T follicular helper cell (primary cell): ENCODE results near the gene SYK.
A peak's percentile ranks its signal among the peaks of the same experiment; 100 is the strongest.
"Not testable (repeated sequence)": the region's sequence is repeated elsewhere in the genome, so short reads cannot be mapped to it uniquely, and the experiment has no call there.

Source experiments
- DNase-seq: peaks from one replicate; pipeline ENCODE4 v3.0.0-alpha.2; 2020; ENCODE audit warnings: low read depth
- total RNA-seq, 2 experiments: gene quantifications; one replicate each; lab custom pipeline; 2026; lab: John Stamatoyannopoulos, UW

The SYK gene
- 0.09 to 0.36 reads per million in 2 experiments for total RNA-seq

DNA sequence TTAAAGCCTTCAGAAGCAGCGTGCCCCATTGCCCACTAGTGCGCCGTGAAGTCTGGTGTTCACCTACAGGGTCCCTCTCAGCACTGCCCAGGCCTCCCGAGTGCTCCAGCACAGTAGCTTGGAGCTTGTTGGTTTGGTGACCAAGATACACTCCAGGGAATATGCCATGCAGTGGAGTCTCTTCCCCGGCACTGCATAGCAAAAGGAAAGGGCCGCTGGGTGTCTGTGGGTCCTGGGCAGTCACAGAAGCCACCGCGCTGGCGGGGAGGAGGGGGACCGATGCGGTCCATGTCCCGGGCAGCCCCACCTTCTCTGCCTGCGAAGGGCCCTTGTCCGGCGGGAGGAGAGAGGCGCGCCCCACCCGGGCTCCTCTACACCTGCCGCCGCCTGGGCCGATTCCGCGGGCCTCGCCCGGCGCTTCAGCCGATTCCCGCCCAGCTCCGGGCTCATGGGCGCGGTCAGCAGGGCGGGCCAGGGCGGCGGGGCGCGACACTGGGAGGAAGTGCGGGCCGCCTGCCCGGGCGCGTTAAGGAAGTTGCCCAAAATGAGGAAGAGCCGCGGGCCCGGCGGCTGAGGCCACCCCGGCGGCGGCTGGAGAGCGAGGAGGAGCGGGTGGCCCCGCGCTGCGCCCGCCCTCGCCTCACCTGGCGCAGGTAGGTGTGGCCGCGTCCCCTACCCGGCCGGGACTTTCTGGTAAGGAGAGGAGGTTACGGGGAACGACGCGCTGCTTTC, at the start of gene SYK:
TSS of gene SYK (plus strand) at position 579 of the 732 bp plus-strand sequence. CDS start 42,080 bp downstream, outside the sequence.
- DNase-seq: no peak

DNA sequence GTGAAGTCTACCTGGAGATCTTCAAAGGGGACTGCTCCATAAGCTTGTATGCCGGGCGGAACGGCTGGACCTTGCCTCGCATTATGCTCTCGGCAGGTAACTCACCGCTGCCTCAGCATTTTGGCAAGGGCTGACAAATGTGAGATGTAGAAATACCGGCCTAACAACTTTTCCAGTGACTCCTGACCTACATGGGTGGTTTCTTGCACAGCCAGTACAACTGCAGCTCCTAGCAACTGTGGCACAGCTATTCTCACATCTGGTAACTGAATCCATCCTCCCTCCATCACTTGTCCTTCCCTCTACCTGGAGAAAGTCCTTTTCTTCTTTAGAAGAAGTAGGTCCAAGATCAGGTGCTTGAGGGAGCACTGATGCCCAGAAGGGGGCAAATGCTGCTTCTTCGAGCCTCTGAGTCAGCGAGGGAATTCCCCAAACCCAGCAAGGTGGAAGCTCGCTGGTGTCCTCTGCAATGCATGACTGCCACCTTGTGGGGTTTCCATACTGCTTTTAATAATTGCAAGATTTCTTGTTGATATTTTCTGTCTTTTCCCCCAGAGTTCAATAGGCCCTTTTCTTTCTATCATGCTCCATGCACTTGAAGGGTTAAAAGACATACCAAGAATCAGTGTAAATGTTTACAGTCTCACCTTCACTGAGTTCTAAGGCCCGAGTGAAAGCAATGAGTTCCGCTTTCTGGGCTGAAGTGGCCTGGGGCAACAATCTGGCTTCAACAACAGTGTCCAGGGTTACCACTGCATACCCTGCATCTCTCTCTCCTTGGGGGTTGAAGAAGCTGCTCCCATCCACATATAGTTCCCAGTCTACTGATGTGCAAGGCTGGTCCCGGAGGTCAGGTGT, 45.9 kb upstream of the SYK start:
- peak; percentile 18 for DNase-seq

DNA sequence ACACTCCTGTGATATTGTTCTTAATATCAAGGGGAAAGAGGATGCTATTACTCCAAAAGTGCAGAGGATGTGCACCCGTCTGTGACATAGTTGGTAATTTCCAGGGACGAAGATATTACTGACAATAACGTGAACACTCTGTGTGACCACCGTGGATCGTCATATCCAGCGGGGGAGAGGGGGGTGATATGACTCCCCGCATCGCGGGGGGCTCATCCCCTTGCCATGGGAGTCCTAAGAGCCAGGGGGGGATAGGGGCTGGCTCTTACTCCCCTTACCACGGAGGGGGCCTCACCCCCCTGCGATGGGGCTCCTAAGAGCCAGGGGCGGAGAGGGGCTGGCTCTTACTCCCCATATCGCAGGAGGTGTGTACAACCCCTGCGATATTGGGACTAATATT, 41.0 kb upstream of the SYK start:
- not testable (repeated sequence) for DNase-seq

DNA sequence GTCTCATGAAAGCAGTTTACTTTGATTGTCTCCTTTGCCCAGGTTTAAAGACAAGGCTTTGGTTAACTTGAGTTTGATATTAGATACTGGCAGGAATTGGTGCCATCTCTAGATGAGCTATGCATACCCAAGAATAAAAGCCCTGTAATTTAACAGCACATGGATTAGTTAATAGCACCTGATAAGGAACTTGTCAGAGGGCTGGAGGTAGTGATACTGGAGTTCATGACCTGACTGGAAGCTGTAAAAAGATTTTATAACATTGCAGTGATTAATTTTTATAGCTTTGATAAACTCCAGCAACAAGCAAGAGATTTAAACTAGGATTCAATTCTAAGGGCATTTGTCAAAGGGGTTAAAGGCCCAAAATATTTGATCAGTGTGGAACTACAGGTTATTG, 34.9 kb upstream of the SYK start:
- no peak for DNase-seq

DNA sequence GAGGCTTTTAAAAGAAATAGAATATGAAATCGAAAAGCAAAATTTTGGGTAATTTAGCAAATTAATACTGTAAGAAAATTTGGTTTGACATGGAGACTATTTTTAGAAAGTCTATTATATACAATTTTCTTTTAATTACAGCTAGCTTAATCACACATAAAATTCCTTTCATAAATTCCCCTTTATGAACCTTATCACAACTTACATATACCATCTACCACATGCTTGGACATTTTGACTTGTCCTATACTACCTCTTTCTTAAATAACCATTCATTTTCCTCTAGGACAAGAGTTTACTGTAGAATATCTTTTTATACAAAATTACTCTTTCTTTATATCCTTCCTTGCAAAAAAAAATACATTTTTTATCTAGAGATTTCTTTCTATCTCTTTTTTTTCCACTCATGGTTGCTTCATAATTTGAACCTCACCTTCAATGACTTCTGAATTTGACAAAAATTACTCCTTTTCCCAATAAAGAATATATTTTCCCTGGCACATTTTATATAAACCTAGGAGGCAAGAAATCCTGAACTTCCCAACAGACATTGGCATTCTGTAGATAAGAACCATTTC, 34.0 kb upstream of the SYK start:
- no peak for DNase-seq

DNA sequence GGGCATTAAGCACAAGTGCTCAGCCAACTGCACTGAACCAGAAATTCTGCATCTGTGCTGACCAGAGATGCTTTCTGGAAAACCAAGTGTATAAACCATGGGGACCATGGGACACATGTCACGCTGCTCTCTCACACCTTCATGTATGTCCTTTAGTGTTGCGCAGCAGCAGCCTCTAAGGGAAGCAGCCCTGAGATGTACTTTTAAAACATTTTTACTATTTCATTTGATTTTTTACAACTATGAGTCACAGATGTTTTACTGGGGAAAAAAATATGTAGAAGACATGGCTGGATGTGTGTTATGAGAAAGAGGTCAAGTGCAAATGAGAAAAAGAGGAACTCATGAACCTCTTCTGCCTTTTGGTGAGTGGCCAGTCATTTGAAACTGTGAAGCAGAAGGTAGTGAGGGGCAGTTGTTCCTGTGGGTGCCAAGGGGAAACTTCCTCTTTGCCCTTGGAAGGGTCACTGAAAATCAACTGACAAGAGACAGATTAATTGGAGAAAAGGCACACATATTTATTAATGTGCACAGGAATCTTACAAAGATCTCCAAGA, 31.4 kb upstream of the SYK start:
- no peak for DNase-seq

DNA sequence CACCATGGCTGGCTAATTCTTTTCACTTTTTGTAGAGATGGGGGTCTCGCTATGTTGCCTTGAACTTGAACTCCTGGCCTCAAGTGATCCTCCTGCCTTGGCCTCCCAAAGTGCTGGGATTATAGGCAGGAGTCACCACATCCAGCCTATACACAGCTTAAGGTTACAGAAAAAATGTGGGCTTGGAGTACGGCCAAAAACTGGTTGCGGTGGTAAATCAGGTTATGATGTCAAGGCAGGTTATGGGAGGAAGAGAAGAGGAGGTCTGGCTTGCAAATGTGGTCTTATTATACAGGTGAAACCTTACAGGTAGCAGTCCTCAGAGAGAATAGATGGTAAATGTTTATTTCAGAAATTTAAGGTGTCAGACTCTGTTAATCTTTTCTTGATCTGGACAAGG, 30.7 kb upstream of the SYK start:
- no peak for DNase-seq

DNA sequence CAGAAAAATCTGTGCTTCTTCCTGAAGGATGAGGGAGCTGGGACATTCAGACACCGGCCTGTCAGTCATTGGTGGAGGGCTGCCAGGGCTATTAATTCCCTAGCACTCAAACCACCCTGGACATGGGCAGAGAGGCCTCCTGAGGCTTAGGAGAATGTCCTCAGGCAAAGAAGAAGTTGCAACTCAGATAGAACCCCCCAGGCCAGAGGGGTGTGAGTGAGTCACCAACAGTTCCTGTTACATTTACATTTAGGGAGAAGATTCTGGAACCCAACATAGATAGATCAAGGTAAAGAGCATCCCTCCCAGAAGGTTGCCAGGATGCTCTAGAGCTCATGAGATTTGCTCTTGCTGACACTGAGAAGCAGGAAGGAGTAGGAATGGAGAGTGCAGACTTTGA, 29.2 kb upstream of the SYK start:
- no peak for DNase-seq

DNA sequence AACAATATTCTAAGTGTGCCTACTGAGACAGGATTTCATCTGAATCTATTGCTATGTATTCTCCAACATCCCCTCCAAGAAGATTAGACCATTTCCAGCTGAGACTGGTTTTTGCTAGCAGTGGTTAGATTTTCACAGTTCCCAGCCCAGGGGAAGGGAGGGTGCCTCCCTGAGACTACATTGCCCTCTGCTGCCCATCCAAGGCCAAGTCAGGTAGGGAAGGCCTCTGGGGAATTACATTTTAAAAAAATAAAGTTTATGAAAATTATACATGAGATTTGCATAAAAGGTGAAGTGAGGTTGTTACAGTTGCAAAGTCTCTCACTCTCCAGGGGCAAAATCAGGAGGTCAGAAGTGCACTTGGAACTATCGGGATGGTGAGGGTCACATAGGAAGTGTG, 28.0 kb upstream of the SYK start:
- DNase-seq: no peak

DNA sequence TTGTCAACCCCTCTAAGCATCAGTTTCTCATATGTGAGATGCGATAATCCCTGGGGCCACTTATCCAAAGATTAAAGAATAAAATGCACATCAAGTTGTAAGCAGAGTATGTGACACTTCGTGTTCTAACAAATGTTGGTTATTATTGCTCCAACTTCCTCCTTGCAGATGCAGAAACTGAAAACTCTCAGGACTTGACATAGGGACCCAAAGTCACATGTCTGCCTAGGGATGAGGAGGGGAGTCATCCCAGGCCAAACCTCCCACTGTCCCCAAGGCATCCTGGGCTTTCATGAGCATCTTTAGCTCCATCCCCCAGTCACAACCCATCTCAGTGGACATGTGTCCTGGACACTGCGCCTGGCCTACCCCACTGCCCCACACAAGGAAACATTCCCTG, 27.5 kb upstream of the SYK start:
- no peak for DNase-seq

DNA sequence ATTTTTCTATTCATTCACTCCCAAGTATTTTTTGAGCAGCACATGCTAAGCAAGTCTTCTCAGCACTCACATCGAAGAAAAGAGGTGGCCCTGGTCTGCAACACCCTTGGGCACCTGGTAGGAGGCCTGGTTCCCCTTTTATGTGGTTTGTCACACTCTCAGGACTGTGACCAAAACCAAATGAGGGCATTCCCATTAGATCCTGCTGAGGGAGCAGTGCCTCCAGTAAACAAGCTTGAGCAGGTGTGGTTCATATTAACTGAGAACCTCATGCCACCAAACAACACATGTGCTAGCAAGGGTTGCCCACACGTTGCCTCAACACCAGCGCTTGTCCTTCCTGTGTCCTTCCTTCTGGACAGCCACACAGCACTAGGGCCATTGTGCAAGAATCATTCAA, 26.9 kb upstream of the SYK start:
- no peak for DNase-seq

DNA sequence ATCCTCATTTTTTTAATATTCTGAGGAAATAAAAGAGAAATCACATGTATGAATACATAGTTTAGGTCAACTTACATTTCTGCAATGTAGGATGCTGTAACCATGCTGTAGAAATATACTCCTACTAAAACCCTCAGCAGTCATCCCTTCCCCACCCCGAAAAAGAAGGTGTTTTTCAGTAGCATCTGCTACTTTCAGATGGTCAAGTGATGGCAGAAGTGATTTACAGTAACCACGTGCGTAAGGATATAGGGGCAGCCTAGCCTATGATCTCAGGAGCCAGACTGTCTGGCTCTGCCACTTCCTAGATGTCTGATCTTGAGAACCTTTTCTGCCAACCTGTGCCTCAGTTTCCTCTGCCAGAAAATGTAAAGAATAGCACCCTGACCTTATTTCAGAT, 26.0 kb upstream of the SYK start:
- no peak for DNase-seq

DNA sequence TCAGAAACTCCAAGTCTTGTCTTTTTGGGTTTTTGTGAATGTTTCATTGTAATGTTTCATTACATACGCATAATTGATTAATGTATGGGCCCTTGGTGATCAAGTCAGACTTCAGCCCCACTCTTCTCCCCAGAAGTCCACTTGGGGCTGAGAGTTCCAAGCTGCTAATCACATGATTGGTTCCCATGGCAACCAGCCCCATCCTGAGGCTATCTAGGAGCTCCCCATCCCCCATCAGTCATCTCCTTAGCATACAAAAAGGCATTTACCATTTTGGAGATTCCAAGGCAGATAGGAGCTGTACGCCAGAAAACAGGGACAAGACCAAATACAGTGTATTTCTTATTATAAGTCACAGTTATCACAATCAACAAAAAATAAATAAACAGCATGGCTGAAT, 22.9 kb upstream of the SYK start:
- DNase-seq: no peak

DNA sequence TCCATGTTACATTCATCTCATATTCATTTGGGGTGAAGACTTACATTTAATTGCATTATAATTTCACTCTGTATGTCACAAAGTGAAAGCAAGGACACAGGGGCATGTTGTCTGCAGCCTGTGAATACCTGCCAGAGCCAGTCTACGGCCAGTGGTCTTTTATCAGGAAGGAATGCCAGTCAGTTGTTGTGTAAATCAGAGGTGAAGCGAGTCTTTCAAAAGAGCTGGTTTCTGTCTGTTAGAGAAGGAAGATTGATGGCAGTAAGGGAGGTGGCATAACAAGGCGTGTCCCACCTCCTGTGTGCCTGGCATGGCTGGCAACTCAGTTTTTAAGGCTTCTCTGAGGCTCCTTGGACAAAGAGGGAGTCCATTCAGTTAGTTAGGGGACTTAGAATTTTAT, 18.1 kb upstream of the SYK start:
- no peak for DNase-seq

DNA sequence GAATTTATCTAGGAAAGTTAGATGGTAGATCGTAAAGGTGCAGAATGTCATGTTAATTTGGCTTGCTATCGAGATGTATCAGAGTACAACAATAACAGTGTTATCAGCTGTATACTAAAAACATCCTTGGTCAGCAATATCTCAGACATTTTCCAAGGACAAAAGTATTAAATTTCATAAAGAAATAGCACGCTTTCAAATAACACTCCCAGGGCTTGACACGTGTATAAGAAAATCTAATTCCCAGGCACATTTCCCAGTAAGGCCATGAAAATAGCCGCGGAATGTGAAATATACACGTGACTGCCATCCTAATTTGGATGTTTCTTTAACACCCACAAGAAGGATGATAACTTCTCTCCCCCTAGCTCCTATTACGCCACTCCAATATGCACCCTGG, 17.7 kb upstream of the SYK start:
- no peak for DNase-seq

DNA sequence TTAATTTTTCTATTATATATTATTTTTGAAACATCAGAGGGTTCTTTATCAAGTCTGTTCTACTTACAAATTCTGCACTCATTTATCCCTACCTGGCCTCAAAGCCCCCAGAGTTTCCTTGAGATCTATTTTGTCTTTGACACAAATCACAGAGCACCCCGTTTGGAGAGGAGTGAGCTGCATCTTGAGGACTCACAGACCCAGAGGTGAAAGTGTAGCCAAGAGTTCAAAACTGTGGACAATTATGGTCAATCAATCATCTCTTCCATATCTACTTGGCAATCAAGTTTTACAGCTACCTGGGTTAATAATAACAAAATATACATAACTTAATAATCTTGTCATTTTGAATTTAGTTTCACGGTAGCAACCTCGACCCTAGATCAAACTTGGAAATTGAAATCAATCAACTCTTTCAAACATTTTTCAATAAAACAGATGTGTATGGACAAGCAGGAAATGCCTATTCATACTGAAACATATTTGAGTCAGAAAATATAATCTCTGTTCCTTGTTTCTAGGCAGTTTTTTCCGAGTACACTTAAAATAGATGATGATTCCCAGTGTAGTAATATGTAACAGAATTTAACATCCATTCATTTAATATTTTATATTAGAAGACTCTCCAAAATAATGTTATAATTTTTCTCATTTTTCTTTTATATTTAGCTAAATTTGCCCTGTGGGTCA, 13.7 kb upstream of the SYK start:
- no peak for DNase-seq

DNA sequence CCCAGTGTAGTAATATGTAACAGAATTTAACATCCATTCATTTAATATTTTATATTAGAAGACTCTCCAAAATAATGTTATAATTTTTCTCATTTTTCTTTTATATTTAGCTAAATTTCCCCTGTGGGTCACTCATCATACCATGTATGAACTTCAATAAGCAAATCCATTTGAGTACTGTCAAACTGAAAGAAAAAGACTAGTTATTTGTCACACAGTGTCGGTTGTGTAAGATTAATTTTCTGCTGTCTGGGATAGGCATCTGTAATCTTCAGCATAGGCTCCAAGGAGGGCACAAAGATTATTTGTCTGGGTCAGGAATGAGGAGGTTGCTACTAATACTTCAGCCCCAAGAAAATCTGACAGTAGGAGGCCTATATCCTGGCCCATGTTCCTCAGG, 13.1 kb upstream of the SYK start:
- not testable (repeated sequence) for DNase-seq

DNA sequence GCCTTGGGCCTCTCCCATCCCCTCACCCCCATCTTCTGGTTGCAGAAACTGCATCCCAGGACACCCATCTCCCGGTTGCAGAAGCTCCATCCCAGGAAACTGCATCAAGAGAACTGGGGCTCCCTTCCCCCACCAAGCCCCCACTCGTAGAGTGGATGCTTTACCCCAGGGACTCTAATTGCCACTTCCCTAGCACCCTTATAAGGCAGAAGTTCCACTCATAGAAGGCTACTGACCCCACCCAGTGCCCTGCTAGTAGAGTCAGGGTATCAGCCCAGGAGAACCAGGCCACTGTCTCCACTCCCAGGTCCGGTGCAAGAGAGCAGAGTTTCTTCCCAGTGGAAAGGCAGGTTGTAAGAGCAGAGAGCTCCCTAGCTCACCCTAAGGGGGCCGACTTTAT, 12.2 kb upstream of the SYK start:
- no peak for DNase-seq

DNA sequence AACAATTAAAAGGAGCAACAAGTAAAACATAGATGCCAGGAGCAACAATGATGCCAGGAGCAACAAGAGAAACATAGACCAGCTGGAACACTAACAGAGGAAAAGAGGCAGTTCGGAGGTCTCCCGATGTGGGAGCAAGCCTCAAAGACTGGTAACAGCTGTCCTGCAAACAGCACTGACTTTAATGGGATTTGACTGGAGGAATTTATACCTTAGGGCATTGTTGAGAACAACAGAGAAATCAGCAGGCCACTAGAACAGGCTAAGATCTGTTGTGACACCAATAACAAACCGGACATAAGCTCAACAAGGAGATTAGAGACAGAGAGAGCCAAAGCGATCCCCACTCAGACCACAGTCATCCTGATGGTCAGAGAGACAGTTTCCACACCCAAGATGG, 11.8 kb upstream of the SYK start:
- DNase-seq: no peak

DNA sequence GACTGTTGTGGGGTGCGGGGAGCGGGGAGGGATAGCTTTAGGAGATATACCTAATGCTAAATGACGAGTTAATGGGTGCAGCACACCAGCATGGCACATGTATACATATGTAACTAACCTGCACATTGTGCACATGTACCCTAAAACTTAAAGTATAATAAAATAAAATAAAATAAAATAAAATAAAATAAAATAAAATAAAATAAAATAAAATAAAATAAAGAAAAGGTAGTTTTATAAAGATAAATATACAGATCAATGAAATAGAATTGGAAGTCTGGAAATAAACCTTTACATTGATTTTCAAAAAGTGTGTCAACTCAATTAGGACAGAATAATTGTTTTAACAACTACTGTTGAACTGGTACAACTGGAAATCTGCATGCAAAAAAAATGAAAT, 8.6 kb upstream of the SYK start:
- not testable (repeated sequence) for DNase-seq

DNA sequence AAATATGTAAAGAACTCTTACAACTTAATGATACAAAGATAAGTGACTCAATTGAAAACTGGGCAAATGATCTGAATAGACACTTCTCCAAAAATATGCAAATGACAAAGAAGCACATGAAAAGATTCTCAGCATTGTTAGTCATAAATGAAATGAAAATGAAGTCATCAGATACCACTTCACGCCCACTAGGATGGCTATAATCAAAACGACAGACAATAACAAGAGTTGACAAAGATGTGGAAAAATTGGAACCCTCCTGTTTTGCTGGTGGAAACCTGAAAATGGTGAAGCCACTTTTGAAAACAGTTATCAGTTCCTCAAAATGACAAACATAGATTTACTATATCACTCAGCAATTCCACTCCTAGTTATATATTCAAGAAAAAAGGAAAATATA, 7.9 kb upstream of the SYK start:
- DNase-seq: no peak

DNA sequence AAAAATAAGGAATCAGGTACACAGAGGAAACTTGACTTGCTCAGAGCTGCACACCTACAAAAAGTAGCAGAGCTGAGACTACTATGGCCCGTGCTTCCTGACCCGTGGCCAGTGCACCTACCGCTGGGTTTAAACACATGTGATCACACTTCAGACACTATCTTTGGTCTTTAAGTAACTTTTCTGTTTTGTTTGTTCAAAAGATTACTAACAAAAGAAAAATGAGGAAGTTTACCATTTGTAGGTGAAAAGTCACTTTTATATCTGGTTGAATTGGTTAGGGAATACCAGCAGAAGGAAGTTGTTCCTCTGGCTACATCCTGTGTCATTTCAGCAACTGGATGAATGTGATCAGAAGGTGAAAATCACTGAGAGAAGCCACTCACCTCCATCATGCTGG, 6.5 kb upstream of the SYK start:
- DNase-seq: no peak
